T-helper 9 cell (primary cell): ENCODE data around the gene ANKAR.
"Not testable (repeated sequence)": the region's sequence is repeated elsewhere in the genome, so short reads cannot be mapped to it uniquely, and the experiment has no call there.

Source experiments
- DNase-seq: peaks from one replicate; pipeline ENCODE4 v3.0.0-alpha.2; 2020
- total RNA-seq, 2 donors: gene quantifications; one replicate each; lab custom pipeline; 2026; lab: John Stamatoyannopoulos, UW

The ANKAR gene, protein sequence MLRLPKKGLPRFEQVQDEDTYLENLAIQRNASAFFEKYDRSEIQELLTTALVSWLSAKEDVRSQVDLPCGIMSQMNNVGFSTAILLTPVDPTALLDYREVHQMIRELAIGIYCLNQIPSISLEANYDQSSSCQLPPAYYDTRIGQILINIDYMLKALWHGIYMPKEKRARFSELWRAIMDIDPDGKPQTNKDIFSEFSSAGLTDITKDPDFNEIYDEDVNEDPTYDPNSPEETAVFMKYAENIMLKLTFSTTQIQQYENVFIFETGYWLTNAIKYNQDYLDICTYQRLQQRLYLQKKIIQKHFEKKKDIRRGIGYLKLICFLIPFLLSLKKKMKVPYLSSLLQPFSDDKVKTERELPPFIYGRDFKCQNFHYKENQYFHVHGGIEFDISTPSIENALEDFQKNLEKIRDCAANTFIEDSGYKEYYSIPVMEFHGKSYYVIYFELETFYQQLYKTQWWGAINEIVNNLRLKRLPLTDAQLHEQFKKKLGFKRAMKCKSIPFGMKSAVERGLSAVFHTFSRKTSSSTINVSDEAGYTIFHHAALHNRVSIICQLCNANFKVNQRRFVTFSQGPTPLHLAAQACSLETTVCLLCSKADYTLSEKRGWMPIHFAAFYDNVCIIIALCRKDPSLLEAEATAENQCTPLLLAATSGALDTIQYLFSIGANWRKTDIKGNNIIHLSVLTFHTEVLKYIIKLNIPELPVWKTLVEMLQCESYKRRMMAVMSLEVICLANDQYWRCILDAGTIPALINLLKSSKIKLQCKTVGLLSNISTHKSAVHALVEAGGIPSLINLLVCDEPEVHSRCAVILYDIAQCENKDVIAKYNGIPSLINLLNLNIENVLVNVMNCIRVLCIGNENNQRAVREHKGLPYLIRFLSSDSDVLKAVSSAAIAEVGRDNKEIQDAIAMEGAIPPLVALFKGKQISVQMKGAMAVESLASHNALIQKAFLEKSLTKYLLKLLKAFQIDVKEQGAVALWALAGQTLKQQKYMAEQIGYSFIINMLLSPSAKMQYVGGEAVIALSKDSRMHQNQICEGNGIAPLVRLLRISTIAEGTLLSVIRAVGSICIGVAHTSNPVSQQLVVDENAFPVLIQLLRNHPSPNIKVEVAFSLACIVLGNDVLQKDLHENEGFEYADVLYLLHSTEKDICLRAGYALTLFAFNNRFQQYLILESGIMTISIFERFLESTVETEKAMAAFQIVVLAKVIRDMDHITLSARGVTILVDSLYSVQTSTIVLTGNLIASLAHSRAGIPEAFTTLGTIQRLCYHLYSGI (N-terminal part only)
- total RNA-seq, result 12.3 to 13.4 reads per million in 2 donors

DNA sequence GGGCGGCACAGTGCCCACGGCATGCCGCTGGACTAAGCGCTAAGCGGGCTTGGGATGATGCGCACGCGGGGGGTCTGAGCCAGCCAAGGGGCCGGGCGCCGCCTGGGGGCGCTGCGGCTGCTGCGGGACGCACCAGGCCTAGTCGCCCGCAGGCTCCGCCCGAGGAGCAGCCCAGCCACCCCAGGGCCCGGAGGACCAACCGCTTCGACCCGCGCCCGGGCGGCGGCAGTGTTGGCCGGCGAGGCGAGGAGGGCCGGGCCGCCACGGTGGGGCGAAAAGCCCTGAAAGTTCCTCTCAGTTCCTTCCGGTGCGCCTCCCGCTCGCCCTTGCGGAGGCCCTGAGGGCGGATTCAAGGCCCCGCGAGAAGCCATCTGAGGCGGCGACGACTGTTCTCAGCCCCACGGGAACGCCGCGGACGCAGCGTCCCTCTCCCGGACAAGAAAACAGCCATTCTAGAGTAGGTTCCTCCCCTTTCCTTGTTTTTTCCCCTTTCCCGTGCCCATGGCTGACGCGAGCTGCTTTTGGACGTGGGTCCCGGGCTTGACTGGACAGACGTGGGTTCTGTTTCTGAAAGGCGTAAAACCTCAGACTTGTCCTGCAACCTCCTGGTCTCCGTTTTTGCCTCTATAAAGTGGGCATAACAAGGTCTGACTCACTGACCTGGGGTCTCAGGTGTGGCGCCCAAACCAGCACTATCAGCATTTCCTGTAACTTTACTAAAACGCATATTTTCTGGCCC lies at the start of gene ANKAR:
Gene ANKAR (plus strand): TSS at position 297 of the 739 bp plus-strand sequence. CDS start 1,821 bp downstream, outside the sequence.
- peak; percentile 73 for DNase-seq

DNA sequence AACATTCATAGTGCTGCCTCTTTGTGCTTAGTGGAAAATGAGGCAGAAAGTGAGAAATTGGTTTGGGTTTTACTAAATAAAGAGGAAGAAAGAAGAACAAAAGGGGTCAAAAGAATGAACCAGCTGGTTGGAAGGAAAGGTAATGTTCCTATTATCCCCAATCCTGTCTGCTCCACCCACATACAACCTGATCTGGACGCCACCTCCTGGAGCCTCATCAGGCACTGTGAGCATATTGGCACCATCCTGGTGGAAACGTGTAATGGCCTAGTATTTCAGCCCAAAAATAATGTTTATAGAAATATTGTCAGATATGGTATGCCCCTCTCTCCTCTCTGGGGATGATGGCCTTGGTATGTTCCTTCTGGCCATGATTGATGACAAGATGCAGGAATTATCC lies 48.8 kb upstream of the ANKAR start:
- no peak for DNase-seq

DNA sequence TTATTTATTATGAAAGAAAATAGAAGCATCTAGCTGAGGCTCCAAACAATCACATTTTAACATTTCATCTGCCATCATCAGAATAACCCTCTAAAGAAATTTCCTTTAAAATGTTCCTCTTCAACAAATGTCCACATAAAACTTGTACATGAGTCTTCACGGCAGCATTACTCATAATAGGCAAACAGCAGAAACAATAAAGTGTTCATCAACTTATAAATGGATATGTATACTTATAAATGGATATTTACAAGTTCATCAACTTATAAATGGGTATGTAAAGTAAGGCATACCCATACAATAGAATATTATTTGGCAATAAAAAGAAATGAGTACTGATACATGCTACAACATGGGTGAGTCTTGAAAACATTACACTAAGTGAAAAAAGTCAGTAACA lies 46.7 kb upstream of the ANKAR start:
- no peak for DNase-seq

DNA sequence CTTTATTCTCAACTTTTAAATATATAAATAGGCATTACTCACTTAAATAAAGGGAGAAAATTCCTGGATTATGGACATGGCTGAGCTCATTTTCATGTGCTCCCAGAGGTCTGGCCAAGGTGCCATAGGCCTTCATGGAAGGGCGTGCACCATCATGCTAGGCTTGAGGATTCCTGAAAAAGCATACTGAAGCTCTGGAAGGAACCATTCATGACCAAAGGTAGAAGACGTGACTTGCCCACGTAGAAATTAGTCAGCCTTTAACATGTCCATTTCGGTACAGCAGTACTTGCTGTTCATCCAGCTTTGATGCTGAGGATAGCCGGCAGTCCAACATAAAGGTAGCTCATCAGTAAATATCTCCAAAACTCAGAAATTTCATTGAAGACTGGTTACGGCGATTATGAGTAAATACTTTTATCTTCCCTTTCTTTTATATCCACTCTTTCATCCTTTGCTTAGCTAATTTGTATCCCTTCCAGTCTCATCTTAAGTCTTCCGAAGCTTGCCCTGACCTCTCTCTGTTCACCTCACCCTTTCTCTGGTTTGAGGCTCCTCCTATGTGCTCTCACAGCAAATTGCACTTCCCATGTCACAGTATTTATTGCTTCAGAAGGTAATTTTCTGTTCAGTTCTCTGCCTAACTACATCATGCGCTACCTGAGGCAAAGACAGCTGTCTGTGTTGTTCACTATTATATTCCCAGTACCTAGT lies 45.5 kb upstream of the ANKAR start:
- DNase-seq, result no peak

DNA sequence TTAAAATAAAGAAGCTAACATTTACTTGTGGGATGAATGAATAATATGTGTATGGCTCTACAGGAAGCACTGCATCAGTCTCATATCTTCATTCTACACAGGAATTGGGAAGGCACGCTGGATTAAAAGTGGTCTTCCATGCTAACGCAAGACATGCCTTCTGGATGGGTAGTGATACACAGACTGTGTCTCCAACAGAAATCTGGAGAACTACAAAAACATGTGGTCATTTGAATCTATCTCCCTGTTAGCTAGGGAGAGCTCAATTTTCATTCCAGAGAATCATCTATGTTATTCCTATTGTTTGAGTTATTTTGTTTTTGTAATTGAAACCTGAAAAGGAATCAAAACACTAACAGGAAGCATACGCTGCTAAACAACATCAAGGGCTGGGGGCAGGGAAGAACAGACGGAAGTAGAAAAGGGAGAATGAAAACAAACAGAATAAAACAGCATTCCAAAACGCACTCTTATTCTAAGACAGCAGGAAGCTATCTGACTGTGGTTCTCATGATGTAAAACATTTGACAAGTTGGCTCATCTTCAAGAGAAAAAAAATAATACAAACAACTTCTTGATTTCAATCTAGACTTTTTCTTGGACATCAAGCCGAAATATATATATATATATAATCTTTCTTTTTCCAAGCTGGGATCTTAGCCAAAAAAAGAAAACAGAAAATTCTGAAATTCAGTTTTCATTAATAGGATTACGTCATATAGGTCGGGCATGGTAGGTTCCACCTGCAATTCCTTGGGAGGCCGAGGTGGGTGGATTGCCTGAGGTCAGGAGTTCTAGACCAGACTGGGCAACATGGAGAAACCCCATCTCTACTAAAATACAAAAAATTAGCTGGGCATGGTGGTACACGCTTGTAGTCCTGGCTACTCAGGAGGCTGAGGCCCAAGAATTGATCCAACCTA lies 44.7 kb upstream of the ANKAR start:
- no peak for DNase-seq

DNA sequence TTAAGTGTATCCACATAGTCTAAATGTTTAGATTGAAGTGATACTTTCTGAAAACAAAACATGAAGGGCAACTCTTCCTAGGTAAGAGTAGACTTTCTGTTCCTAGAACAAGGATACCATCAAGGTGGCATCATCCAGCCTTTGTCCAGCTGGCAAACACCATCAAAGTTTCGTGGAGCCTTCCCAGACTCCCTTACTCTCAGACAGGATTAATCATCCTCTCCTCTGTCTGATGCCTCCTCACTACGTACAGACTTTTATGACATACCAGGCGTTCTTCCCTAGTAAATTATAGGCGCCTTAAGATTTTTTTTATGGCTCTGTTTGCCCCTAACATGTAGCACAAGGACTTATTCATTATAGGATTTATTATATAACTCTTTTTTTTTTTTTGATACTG lies 42.6 kb upstream of the ANKAR start:
- DNase-seq, result no peak

DNA sequence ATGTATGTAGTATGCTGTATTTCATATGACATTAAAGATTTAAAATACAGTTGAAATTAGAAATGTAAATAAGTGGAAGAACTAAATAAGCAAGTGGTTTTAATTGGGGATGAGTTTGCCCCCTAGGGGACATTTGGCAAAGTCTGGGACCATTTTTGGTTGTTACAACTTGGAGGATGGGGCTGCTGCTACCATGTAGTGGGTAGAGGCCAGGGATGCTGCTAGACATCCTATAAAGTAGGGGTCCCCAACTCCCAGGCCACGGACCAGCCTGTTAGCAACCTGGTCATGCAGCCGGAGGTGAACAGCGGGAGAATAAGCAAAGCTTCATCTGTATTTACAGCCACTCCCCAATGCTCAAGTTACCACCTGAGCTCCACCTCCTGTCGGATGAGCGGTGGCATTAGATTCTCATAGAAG lies 41.1 kb upstream of the ANKAR start:
- DNase-seq, result no peak

DNA sequence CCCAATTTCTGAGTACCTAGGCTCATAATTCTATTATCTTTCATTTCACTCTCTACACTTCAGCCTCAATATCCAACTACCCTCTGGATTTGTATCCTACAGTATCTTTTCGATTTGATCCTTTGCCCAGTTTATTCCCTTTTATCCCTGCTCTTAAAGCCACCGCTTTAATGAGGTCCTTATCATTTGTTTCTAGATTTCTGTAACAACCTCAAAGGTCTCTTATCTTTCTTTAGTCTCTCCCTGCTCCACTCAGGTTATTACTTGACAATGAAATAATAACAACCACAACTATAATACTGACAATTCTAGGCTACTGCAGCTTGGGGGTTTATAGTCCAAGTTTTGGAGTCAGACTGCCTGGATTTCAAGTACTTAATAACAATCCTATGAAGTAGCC lies 39.1 kb upstream of the ANKAR start:
- no peak for DNase-seq

DNA sequence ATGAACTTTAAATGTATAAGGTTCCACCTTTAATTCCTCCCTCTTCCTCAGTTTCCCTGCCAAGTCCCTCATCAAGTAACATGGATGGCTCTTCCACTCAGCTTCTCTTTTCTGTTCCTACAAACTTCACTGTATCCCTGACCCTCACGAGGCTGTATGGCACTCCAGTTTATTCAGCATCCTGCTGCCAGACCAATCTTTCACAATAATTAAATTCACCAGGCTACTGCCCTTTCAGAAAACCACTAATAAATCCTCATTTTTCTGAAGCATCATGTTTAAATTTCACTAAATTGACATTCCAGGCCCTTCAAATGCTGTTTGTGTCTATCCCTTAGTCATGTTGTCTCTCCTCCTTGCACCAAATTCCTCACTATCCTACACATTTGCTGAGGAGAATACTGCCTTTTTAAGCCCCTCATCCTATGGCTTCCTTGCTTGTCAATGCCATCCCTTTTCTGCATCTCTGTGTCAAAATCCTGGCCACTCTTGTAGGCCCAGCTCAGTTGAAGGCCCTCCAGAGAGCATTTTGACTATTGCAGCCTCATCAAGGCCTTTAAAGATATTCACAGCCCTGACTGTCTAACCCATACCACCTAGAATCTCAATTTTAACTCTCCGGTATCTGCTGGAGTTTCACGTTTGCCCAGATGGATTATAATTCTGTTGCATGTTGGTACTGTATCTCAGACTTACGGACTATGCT lies 36.0 kb upstream of the ANKAR start:
- no peak for DNase-seq

DNA sequence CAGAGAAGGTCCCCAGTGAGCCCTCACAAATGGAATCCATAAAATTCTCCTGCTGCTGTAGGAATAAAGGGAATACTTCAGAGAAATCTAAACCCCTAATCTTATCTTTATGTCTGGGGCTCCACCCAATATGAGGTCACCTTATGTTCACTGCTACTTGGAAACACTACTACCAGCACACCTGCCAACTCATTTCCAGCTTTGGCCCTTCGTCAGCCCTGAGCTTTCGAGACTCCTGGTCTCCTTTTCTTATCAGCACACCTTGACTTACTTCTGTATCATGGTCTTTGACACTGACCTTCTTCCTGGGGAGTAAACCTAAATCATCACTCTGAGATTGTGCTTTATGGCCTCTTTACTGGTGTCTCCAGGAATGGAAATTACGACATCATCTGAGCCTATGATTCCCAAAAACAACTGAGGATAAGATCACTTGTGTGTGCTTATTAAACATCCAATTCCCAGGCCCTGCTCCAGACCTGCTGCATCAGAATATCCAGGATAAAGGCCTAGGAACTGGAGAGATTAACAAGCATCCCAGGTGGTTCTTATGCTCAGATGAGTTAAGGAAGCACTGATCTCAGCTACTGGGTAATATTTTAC lies 35.4 kb upstream of the ANKAR start:
- no peak for DNase-seq

DNA sequence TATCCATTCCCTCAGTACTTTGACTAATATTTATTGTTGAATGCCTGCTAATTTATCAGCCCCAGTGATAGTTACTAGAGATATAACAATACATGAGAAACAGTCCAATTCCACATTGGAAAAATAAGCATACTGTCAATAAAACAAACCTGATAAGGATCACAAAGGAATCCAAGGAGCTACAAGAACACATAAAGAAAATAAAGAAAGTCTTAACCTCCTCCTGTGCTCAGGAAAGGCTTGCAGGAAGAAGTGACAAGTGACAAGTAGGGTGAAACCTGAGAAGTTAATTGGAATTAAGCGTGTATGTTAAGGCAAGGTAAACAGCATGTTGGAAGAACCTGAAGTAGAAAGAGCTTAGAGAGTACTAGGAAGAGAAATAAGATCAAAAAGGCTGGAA lies 33.5 kb upstream of the ANKAR start:
- DNase-seq, result no peak

DNA sequence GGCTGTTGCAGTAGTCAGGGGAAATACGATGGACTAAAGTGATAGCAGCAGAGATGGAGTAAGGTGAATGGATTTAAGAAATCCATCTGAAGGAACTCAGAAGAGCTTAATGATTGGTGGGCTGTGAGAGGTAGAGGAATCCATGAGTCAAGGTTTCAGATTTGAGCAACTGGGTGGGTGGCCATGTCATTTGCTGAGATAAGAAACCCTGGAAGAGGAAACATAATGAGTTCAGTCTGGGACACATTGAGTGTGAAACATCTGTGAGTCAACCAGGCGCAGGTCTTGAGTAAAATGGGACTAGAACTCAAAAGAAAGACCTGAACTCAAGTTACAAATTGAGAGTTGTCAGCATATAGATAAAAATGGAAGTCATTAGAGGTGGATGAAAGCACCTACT lies 32.9 kb upstream of the ANKAR start:
- no peak for DNase-seq

DNA sequence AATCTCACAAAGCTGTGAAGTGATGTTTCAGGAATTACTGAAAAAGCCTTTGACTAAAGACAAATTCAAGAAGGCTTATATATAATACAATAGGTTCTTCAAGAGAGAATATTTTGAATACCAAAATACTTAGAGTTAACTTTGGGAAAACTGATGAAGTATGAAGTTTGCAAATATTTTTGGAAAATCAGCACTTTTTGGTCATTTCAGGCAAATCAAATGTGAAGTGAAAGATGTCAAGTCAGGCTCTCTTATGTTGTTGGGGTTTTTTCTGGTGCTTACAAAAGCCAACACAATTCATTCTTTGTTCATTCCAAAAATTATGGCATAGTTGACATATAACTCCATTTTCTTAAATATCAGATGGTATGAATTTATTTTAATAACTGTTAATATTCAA lies 27.9 kb upstream of the ANKAR start:
- no peak for DNase-seq

DNA sequence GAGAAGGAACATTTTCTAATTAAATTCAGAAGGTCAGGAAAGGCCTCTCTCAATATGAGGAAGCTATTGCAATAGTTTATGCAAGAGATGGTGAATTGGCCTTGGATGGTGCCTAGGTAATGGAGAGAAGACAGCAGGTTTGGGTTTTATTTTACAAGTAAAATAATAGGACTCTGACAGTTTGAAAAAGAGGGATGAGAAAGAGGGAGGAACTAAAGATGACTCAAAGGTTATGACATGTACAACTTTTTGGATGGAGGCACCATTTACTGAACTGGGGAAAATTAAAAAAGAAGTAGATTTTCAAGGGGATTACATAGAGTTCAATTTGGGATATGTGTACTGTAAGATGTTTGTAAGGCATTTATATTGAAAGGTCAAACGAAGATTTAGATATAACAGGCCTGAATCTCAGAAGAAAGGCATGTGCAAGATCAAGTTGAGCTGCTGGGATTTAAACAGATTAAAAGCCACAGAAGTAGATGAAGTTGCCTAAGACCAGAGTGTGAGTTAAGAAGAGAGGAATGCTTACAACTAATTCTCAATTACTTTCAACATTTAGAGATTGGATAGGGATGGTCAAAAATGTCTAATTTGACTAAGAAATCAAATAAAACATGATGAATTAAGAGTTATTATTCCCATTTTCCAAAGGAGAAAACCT lies 25.5 kb upstream of the ANKAR start:
- no peak for DNase-seq

DNA sequence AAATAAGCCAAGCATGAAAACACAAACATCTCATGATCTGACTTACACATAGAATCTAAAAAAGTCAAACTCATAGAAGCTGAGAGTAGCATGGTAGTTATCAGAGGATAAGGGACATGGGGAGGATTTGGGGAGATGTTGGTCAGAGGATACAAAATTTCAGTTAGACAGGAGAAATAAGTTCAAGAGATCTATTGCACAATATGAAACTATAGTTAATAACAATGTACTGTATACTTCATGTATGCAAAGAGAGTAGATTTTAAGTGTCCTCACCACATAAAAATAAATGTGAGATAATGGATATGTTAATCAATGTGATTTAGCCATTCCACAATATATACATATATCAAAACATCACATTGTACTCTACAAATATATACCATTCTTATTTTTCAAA lies 23.2 kb upstream of the ANKAR start:
- DNase-seq, result no peak

DNA sequence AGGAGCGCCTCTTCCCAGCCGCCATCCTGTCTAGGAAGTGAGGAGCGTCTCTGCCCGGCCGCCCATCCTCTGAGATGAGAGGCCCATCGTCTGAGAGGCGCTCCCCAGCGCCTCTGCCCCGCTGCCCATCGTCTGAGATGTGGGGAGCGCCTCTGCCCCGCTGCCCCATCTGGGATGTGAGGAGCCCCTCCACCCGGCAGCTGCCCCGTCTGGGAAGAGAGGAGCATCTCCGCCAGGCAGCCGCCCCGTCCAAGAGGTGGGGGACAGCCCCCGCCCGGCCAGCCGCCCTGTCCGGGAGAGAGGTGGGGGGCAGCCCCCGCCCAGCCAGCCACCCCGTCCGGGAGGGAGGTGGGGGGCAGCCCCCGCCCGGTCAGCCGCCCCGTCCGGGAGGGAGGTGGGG lies 21.0 kb upstream of the ANKAR start:
- DNase-seq, result not testable (repeated sequence)

DNA sequence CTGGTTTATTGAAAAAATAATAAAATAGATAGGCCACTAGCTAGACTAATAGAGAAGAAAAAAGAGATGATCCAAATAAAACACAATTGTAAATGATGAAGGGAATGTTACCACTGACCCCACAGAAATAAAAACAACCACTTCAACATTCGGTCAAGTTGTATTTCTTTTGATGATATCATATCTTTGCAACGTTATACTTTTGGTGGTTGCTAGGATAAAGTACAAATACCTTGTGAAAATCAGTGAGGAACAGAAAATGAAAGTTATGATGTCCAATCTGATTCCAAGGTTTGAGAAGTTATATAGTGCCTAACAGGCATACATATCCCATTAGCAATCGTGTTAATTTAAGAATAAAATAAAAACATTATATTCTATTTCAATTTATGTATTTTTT lies 19.8 kb upstream of the ANKAR start:
- no peak for DNase-seq

DNA sequence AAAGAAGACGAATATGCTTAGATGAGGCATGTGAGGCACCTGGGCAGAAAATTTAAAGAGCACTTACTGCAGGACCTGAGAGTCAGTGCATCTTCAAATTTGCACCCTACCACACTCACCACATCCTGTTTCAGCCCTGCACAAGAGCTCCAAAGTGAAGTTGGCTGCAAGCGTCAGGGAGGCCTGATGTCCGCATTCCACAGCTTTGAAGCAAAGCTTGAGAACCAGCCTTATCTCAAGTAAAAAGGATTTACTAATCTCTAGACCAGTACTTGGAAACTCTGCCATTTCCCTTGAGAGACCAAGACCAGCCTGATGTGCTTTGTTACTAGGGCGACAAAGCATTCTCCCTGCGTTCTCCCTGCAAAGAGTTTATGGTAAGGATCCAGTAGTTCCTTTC lies 16.6 kb upstream of the ANKAR start:
- peak; percentile 28 for DNase-seq
